Tibial nerve (tissue), 4 donors: ENCODE results near the gene GAL3ST2. TPM values are rescaled to one million over a fixed set of nuclear protein-coding genes. Genes with fewer than 3 reads are reported as not detected.
A peak's percentile ranks its signal among the peaks of the same experiment; 100 is the strongest.

Experiments used
- DNase-seq, 2 donors: peaks; one replicate each; pipeline ENCODE4 v3.0.0-alpha.2; 2019; ENCODE audit warnings: low spot score in 2 of 2
- H3K27ac ChIP-seq, 4 donors: fragments of 200-600 bp; sonication (generic) in 3 of 4; one replicate each; pipeline ENCODE4 v1.5.1; 2017 to 2019; ENCODE audit warnings: mild to moderate bottlenecking in 1 of 4
- H3K27me3 ChIP-seq, 2 donors: fragments of 200-600 bp; sonication (generic) in 1 of 2; one replicate each; pipeline versions ENCODE4 v1.5.1 to v1.6.0; 2017 to 2019
- H3K36me3 ChIP-seq, 3 donors: fragments of 200-600 bp; sonication (generic); one replicate each; pipeline ENCODE4 v1.5.1; 2018 to 2019
- H3K4me1 ChIP-seq, 4 donors: fragments of 200-600 bp; sonication (generic) in 3 of 4; one replicate each; pipeline ENCODE4 v1.5.1; 2017 to 2019
- H3K4me3 ChIP-seq, 4 donors: fragments of 200-600 bp; sonication (generic) in 3 of 4; one replicate each; pipeline ENCODE4 v1.5.1; 2017 to 2019; ENCODE audit warnings: mild to moderate bottlenecking in 1 of 4, moderate library complexity in 1 of 4
- H3K9me3 ChIP-seq, 4 donors: fragments of 200-600 bp; sonication (generic) in 3 of 4; one replicate each; pipeline ENCODE4 v1.5.1; 2017 to 2019
- CTCF ChIP-seq, 5 experiments: fragments of 200-600 bp in 3 of 5; fragments of 450-650 bp in 2 of 5; sonication (generic) in 3 of 5; IDR thresholded peaks; one replicate each; pipeline ENCODE4 v1.5.1; 2016 to 2019; ENCODE audit warnings: antibody characterized with exemption in 5 of 5, mild to moderate bottlenecking in 3 of 5, moderate library complexity in 2 of 5
- EP300 ChIP-seq, 2 donors: sonication (generic); formaldehyde crosslinking; IDR thresholded peaks; one replicate each; pipeline ENCODE4 v1.6.1; 2017; ENCODE audit warnings: antibody characterized with exemption in 2 of 2, mild to moderate bottlenecking in 1 of 2
- POLR2A ChIP-seq, 2 donors: fragments of 450-650 bp; IDR thresholded peaks; one replicate each; pipeline ENCODE4 v1.6.1; 2017; ENCODE audit warnings: antibody characterized with exemption in 2 of 2, mild to moderate bottlenecking in 2 of 2, moderate library complexity in 2 of 2
- WGBS, 2 donors: methylation state at CpG; one replicate each; pipeline ENCODE4 v1.1.5; 2018; 5-methylcytosine and 5-hydroxymethylcytosine counted together
- total RNA-seq, 4 donors: library from RNA; depleted of rRNA; stranded (reverse); fragments of >200 nt; gene quantifications; one replicate each; pipeline ENCODE4 v1.1.0, GENCODE V29; 2016

The GAL3ST2 gene
- total RNA-seq, 4 donors from 2014 or later: 0.21 to 3.9 (median 0.30) TPM; not detected in 1

DNA sequence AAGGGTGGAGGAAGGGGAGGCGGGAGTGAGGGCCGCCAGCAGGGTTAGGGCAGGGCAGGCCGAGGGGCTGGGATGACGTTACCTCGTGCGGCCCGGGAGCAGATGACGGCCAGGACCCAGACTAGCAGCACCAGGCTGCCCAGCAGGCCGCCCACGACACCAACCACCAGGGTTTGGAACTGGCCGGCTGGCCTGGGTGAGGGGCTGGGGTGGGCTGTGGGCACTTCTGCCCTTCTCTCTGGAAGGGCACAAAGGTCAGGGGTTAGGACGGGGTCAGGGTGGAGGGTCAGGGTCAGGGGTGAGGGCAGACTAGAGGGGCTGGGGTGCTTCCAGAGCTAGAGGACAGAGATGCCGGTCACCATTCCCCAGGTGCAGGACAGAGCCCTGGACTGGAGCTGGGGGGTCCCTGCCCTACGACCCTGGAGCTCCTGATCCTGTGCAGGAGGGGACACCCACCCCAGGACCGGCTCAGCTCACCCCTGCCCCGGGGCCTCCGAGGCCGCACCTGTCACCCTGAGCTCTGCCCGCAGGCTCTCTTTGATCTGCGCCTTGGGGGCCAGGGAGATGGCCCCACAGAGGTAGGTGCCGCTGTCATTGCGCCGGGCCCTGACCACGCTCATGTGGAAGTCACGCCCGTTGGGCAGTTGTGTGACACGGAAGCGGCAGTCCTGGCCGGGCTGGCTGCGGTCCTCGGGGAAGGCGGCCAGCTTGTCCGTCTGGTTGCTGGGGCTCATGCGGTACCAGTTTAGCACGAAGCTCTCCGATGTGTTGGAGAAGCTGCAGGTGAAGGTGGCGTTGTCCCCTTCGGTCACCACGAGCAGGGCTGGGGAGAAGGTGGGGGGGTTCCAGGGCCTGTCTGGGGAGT, 75.7 kb downstream of the GAL3ST2 start:
- no peak overlapping the region for H3K4me3 ChIP-seq
- H3K36me3 ChIP-seq: no peaks in the 10 kb centered on the region
- TF ChIP-seq EP300 (IDR thresholded peaks at IDR 0.05) (no peak), CTCF (IDR thresholded peaks at IDR 0.05) (no peak)
- 86 to 90% methylated on average over 22 to 39 of the region's 39 CpGs for WGBS, 2 donors
- peak in 1 of 2 donors; percentile 12 for DNase-seq
- no peak overlapping the region for H3K27ac ChIP-seq
- H3K27me3 ChIP-seq: no peaks in the 10 kb centered on the region
- peaks cover 0 to 5% (median 0%) of the 10 kb centered on the region in 4 donors for H3K4me1 ChIP-seq
- no peaks in the 10 kb centered on the region for H3K9me3 ChIP-seq

- peak in 1 of 2 donors; percentile 9 for DNase-seq
- Histone ChIP-seq H3K27me3 (no peaks in the 10 kb centered on the region), H3K9me3 (no peaks in the 10 kb centered on the region), H3K27ac (no peak overlapping the region), H3K36me3 (no peaks in the 10 kb centered on the region), H3K4me1 (peaks cover 0 to 5% (median 0%) of the 10 kb centered on the region in 4 donors), H3K4me3 (no peak overlapping the region)
- no peak for TF ChIP-seq CTCF (IDR thresholded peaks at IDR 0.05)
- no peak for TF ChIP-seq POLR2A (IDR thresholded peaks at IDR 0.05)
- TF ChIP-seq EP300 (IDR thresholded peaks at IDR 0.05): no peak
- 84 to 85% methylated on average over 5 to 6 of the region's 10 CpGs for WGBS, 2 donors
These were observed 76.5 kb downstream of the GAL3ST2 start for GRCh38 chr2:241852981-241853631.

Other genes starting within 250 kb of the GAL3ST2 start
- 10 to 100 TPM; 49.6 to 81.6 (median 71.4) TPM for gene BOK, start 218.1 kb upstream of the GAL3ST2 start, total RNA-seq
- 10 to 100 TPM; 27.3 to 61.2 (median 42.0) TPM for gene THAP4, start 139.7 kb upstream of the GAL3ST2 start, total RNA-seq
- gene ATG4B, start 139.1 kb upstream of the GAL3ST2 start, total RNA-seq: 100 to 1,000 TPM in 2 of 4 donors, 10 to 100 TPM in 2; 61.8 to 146 (median 87.2) TPM
- gene DTYMK, start 90.0 kb upstream of the GAL3ST2 start, total RNA-seq: 10 to 100 TPM; 20.5 to 35.4 (median 21.3) TPM
- gene ING5, start 74.8 kb upstream of the GAL3ST2 start, total RNA-seq: 10 to 100 TPM; 33.4 to 73.3 (median 56.2) TPM
- 10 to 100 TPM; 24.7 to 58.8 (median 43.9) TPM for gene D2HGDH, start 42.2 kb upstream of the GAL3ST2 start, total RNA-seq
- 1 to 10 TPM in 2 of 4 donors, not detected in 2; 1.1 to 1.6 TPM for gene NEU4, start 32.4 kb downstream of the GAL3ST2 start, total RNA-seq
- gene PDCD1, start 82.1 kb downstream of the GAL3ST2 start, total RNA-seq: under 1 TPM in 3 of 4 donors, not detected in 1; 0.22 to 0.60 (median 0.42) TPM
- not detected for gene RTP5, start 92.9 kb downstream of the GAL3ST2 start, total RNA-seq